BE2C (cell line): ENCODE results near the gene RTP5.
A peak's percentile ranks its signal among the peaks of the same experiment; 100 is the strongest.

Experiments
- DNase-seq: peaks from one replicate; pipeline ENCODE4 v3.0.0-alpha.2; 2020
- H3K27me3 ChIP-seq: fragments of 250-450 bp; sonication (Bioruptor Pico); 2 replicates; pipeline ENCODE4 v1.5.1; 2020; ENCODE audit warnings: mild to moderate bottlenecking
- H3K36me3 ChIP-seq: fragments of 250-450 bp; sonication (Bioruptor Pico); 2 replicates; pipeline ENCODE4 v1.5.1; 2020; ENCODE audit warnings: mild to moderate bottlenecking
- H3K4me1 ChIP-seq: fragments of 250-450 bp; sonication (Bioruptor Pico); 2 replicates; pipeline ENCODE4 v1.5.1; 2020
- H3K4me3 ChIP-seq: 2 replicates; pipeline ENCODE4 v1.5.1; 2011; ENCODE audit warnings: low read depth, low read length
- H3K9me3 ChIP-seq: fragments of 250-450 bp; sonication (Bioruptor Pico); 2 replicates; pipeline ENCODE4 v1.5.1; 2020
- TF ChIP-seq, protein P1 (sequence below): IDR thresholded peaks from 2 replicates; pipeline ENCODE4 v1.5.1; 2012; ENCODE audit warnings: mild to moderate bottlenecking, low read depth, low read length

RTP5 gene

DNA sequence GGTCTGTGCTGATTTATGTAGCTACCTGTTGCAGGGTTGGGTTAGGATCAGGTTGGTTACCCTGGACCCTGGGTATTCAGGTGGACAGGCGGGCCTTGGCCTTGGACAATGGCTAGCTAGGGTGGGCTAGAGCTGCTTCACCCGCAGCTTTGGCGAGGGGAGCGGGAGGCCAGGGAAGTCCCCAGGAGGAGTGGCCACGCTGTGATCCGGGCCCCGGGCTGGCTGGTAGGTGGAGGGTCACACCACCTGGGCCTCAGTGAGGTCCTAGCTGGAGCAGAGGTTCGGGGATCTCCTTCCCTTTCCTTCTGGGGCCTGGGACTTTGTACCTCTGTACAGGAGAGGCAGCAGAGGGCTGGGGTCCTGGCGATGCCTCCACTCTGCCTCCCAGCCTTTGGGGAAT, 9.8 kb downstream of the RTP5 start:
- TF ChIP-seq, protein P1, sequence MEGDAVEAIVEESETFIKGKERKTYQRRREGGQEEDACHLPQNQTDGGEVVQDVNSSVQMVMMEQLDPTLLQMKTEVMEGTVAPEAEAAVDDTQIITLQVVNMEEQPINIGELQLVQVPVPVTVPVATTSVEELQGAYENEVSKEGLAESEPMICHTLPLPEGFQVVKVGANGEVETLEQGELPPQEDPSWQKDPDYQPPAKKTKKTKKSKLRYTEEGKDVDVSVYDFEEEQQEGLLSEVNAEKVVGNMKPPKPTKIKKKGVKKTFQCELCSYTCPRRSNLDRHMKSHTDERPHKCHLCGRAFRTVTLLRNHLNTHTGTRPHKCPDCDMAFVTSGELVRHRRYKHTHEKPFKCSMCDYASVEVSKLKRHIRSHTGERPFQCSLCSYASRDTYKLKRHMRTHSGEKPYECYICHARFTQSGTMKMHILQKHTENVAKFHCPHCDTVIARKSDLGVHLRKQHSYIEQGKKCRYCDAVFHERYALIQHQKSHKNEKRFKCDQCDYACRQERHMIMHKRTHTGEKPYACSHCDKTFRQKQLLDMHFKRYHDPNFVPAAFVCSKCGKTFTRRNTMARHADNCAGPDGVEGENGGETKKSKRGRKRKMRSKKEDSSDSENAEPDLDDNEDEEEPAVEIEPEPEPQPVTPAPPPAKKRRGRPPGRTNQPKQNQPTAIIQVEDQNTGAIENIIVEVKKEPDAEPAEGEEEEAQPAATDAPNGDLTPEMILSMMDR: no peak
- Histone ChIP-seq H3K4me1 (peaks cover 2% of the 10 kb centered on the region; the same call in 1 of the 2 replicates), H3K4me3 (no peak overlapping the region), H3K27me3 (no peaks in the 10 kb centered on the region), H3K9me3 (no peaks in the 10 kb centered on the region), H3K36me3 (no peaks in the 10 kb centered on the region)
- DNase-seq: no peak

DNA sequence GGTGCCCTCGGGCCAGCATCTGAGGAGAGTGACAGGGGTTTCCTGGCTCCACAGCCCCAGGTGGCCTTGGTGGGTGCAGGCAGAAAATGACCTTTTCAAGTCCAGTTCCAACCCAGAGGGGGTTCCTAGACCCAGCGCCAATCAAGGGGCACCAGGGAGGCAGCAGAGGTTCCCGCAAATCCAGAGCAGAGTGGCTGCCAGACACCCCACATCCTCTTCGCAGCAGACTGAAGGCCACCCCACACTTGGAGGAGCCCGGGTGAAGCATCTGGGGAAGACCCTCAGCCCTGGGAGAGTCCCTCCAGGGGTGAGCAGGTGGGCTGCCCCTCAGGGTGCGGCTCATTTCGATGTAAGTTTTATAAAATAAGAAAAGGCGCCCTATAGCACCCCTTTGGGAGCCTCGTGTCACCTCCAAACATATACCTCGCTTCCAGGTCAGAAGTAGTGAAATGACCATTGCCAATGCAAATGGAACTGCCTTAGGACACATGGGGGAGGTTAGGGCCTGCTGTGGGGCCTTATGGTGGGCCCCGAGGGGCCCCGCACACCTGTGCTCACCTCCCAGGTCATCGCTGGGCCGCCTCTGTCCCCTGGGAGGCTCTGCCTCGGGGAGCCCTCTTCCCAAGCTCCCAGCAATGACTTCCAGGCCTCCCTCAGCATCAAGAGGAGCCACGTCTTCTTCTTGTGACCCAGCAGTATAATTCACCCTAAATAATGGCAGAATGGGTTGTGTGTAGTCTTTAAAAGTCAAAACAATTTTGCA, 11.0 kb downstream of the RTP5 start:
- Histone ChIP-seq H3K4me3 (peak overlapping the region; percentile 74), H3K27me3 (no peaks in the 10 kb centered on the region), H3K36me3 (no peaks in the 10 kb centered on the region), H3K4me1 (peaks cover 2% of the 10 kb centered on the region; the same call in 1 of the 2 replicates), H3K9me3 (no peaks in the 10 kb centered on the region)
- DNase-seq: no peak
- TF ChIP-seq, protein P1: no peak

DNA sequence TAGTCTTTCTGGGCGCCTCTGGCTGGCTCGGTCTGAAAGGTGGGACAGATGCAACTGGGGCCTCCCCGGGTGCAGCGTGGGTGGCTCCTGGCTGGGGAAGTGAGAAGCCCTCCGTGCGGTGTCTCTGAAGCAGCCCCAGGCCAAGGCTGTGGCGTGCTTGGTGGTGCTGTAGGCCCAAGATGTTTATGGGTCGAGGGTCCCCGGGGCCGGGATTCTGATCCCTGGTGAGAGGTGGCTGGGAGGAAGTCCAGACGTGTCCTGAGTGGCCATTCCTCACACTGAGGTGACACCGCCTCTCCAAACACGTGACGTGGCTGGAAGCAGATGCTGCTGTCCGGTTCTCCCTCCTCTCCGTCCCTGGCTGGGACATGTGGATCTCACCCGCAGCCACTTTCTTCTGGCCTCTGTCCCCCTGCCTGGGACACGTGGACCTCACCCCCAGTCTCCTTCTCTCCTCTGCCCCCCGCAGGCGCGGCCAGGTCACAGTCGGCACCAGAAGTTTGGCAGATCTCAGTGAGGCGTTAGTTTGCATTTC, 12.6 kb downstream of the RTP5 start:
- TF ChIP-seq, protein P1: peak; percentile 36; the same call in 1 of the 2 replicates
- Histone ChIP-seq H3K4me1 (peaks cover 7% of the 10 kb centered on the region), H3K4me3 (peak overlapping the region; percentile 65), H3K9me3 (no peaks in the 10 kb centered on the region), H3K27me3 (no peaks in the 10 kb centered on the region), H3K36me3 (no peaks in the 10 kb centered on the region; the same call in 1 of the 2 replicates)
- peak; percentile 60 for DNase-seq

DNA sequence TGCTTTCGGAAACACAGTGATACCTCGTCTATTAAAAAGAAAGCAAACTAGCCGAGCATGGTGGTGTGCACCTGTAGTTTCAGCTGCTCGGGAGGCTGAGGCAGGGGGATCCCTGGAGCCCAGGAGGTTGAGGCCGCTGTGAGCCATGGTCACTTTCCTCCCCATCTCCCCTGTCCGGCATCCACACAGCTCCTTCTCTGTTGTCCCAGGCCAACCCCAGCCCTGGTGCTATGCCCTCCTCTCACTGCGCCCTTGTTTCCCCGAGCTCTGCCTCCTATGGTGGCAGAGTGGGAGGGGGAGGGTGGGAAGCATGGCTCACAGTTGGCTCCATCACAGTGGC, 15.4 kb downstream of the RTP5 start:
- Histone ChIP-seq H3K36me3 (no peaks in the 10 kb centered on the region; the same call in 1 of the 2 replicates), H3K9me3 (no peaks in the 10 kb centered on the region), H3K4me1 (peaks cover 7% of the 10 kb centered on the region), H3K27me3 (no peaks in the 10 kb centered on the region), H3K4me3 (no peak overlapping the region)
- DNase-seq: no peak
- TF ChIP-seq, protein P1: no peak

DNA sequence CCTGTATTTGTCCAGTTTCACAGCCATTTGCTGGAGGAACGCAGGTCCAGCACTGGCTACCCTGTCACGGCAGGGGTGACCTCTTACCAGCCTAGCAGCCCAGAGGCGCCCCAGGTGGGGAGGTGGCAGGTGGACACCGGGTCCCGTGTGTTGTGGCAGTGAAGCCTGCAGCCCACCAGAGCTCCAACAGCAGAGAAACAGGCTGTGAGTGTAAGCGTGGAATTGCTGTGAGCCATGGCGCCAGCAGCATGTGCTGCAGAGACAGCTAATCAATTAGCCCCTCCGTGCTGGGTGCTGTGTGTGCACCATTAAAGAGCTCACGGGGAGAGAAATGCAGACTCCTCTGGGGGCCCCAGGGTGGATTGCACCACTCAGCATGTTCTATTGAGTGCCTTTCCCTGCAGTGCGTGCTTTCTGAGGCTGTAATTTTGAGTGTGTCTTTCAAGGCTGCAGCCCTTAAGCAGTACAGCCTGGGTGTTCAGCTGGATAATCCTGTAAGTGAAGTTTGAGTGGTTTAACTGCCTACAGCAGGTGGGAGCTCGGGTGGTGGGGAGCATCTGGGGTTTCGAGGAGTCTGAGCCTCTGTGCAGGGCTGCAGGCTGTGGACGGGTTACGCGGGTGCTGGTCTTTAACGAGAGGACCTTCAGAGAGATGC, 15.9 kb downstream of the RTP5 start:
- peak; percentile 31 for DNase-seq
- Histone ChIP-seq H3K27me3 (no peaks in the 10 kb centered on the region), H3K4me3 (no peak overlapping the region), H3K36me3 (no peaks in the 10 kb centered on the region; the same call in 1 of the 2 replicates), H3K4me1 (peaks cover 7% of the 10 kb centered on the region), H3K9me3 (no peaks in the 10 kb centered on the region)
- TF ChIP-seq, protein P1: no peak
